Body of pancreas (tissue), 4 donors: ENCODE data around the gene GNAT2. TPM values are rescaled to one million over a fixed set of nuclear protein-coding genes. Genes with fewer than 3 reads are reported as not detected.
A peak's percentile ranks its signal among the peaks of the same experiment; 100 is the strongest.

Source experiments
- ATAC-seq: fragments of 150-250 bp; one replicate; pipeline ENCODE4 v1.9.1; 2016
- DNase-seq, 4 donors: peaks; one replicate each; pipeline ENCODE4 v3.0.0-alpha.2; 2019
- H3K27ac ChIP-seq, 4 donors: fragments of 200-600 bp; sonication (generic); 1 replicate in 3 of 4; 2 replicates in 1 of 4; pipeline versions ENCODE4 v1.5.1 to v1.6.1; 2016 to 2019; ENCODE audit warnings: mild to moderate bottlenecking in 1 of 4, mixed read lengths in 1 of 4, moderate library complexity in 1 of 4
- H3K27me3 ChIP-seq, 2 donors: fragments of 200-600 bp; sonication (generic); one replicate each; pipeline ENCODE4 v1.6.0; 2016; ENCODE audit warnings: mild to moderate bottlenecking in 1 of 2
- H3K36me3 ChIP-seq, 2 donors: fragments of 200-600 bp; sonication (generic); replicated peaks in 1 of 2; 2 replicates each; pipeline ENCODE4 v1.5.1; 2016; ENCODE audit warnings: low read depth in 2 of 2; ENCODE audit not compliant: insufficient read depth in 1 of 2
- H3K4me1 ChIP-seq: fragments of 200-600 bp; sonication (generic); one replicate; pipeline ENCODE4 v1.6.0; 2016
- H3K4me3 ChIP-seq, 2 donors: fragments of 200-600 bp; sonication (generic); 1 replicate in 1 of 2; 2 replicates in 1 of 2; pipeline ENCODE4 v1.5.1; 2016 to 2019
- H3K9me3 ChIP-seq, 3 donors: fragments of 200-600 bp; sonication (generic); 1 replicate in 2 of 3; 2 replicates in 1 of 3; pipeline ENCODE4 v1.5.1; 2016
- CTCF ChIP-seq, 7 experiments: fragments of 450-650 bp in 4 of 7; fragments of 200-600 bp in 3 of 7; sonication (generic) in 3 of 7; IDR thresholded peaks; one replicate each; pipeline ENCODE4 v1.5.1; 2016 to 2019; ENCODE audit warnings: antibody characterized with exemption in 7 of 7
- POLR2A ChIP-seq, 3 donors: fragments of 450-650 bp; IDR thresholded peaks; one replicate each; pipeline ENCODE4 v1.6.1; 2016; ENCODE audit warnings: antibody characterized with exemption in 3 of 3, mild to moderate bottlenecking in 2 of 3
- WGBS, 2 donors: methylation state at CpG; one replicate each; pipeline ENCODE4 v1.1.5; 2017; 5-methylcytosine and 5-hydroxymethylcytosine counted together
- intact Hi-C: fragments of 100-400 bp; cut with DNase I; formaldehyde crosslinking; loops from one replicate; pipeline ENCODE4 v1.15.1; 2023
- total RNA-seq, 2 donors: library from RNA; depleted of rRNA; stranded (reverse); fragments of >200 nt; gene quantifications; one replicate each; pipeline ENCODE4 v1.1.0, GENCODE V29; 2016

The GNAT2 gene
- total RNA-seq, 2 donors from 2014 or later: not detected

DNA sequence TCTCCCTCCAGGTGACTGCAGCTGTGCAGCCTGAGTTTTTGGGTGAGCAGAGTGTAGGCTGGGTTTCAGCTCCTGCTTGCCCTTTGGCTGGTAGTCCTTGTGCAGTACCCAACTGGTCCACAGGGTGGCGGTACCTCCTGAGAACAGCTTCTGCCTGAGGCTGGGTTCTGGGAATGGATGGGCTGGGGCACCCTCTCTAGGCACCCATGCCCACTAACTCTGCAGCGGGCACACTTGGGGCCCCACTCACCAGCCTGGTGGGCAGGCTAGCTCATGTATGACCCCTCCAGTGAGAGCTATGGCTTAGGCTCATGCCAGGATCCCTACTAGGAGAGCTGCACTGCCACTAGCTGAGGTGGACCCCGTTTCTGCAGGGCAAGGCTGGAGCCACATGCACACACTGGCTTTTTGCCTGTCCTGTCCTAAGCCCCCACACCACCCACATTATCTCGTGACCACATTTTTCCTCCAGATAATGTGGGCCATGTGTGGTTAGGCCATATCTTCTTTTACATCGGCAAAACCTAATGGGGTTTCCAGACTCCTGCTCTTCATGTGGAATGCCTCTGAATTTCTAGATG, 21.0 kb upstream of the GNAT2 start:
- DNase-seq (peak; percentile 86 to 94 (median 90)), ATAC-seq (peak; percentile 74)
- Histone ChIP-seq H3K36me3 (no peaks in the 10 kb centered on the region), H3K4me1 (peaks cover 13% of the 10 kb centered on the region), H3K27ac (no peak overlapping the region), H3K27me3 (no peaks in the 10 kb centered on the region), H3K4me3 (no peak overlapping the region), H3K9me3 (no peaks in the 10 kb centered on the region)
- WGBS, 2 donors: 33 to 78% methylated on average over 3 to 5 of the region's 5 CpGs
- intact Hi-C loops: loop anchor here (5.0 kb wide), 1 partner anchor 132 kb away; no protein-coding TSS in a partner anchor
- TF ChIP-seq POLR2A (IDR thresholded peaks at IDR 0.05) (no peak), CTCF (IDR thresholded peaks at IDR 0.05) (peak; percentile 82 to 97 (median 86))

DNA sequence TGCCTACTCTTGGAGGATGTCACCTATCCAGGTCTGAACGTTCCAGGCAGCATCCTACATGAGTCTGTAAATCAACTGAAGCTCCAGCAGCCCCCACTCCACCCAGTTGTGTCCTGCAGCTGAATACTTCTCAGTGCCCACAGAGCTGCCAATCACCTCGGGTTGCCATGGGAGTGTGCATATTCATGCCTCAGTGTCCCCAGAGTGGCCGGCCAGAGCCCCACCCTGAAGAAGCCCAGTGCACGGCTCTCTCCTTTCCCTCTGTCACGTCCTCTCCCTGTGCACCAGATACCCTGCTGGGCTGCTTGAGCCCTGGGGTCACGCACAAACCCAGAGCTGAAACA, 20.4 kb upstream of the GNAT2 start:
- no peak for TF ChIP-seq CTCF (IDR thresholded peaks at IDR 0.05)
- intact Hi-C loops: loop anchor here (5.0 to 10.0 kb wide), 2 partner anchors 132 to 345 kb away; partner anchors contain the start of gene AHCYL1
- no peaks in the 10 kb centered on the region for H3K36me3 ChIP-seq
- no peaks in the 10 kb centered on the region for H3K9me3 ChIP-seq
- DNase-seq (no peak), ATAC-seq (no peak)
- peaks cover 13% of the 10 kb centered on the region for H3K4me1 ChIP-seq
- no peaks in the 10 kb centered on the region for H3K27me3 ChIP-seq
- no peak overlapping the region for H3K4me3 ChIP-seq
- no peak overlapping the region for H3K27ac ChIP-seq
- 44 to 46% methylated on average over 5 to 6 of the region's 6 CpGs for WGBS, 2 donors

- Histone ChIP-seq H3K27ac (no peak overlapping the region), H3K4me1 (peaks cover 13% of the 10 kb centered on the region), H3K27me3 (no peaks in the 10 kb centered on the region), H3K36me3 (no peaks in the 10 kb centered on the region), H3K9me3 (no peaks in the 10 kb centered on the region), H3K4me3 (no peak overlapping the region)
- no peak for DNase-seq
- intact Hi-C loops: loop anchor here (10.0 kb wide), 1 partner anchor 346 kb away; the partner anchor contains the start of gene AHCYL1
- WGBS, 2 donors: 75 to 90% methylated on average over 6 to 9 of the region's 9 CpGs
- ATAC-seq: no peak
- no peak for TF ChIP-seq CTCF (IDR thresholded peaks at IDR 0.05)
- TF ChIP-seq POLR2A (IDR thresholded peaks at IDR 0.05): no peak
Observed at GRCh38 chr1:109639063-109639840, 19.8 kb upstream of the GNAT2 start.

GRCh38 chr1:109637446-109637845, 18.0 kb upstream of the GNAT2 start:
- H3K9me3 ChIP-seq: no peaks in the 10 kb centered on the region
- no peak overlapping the region for H3K27ac ChIP-seq
- DNase-seq (no peak), ATAC-seq (no peak)
- intact Hi-C loops: loop anchor here (10.0 kb wide), 1 partner anchor 347 kb away; the partner anchor contains the start of gene AHCYL1
- H3K27me3 ChIP-seq: no peaks in the 10 kb centered on the region
- TF ChIP-seq POLR2A (IDR thresholded peaks at IDR 0.05) (no peak), CTCF (IDR thresholded peaks at IDR 0.05) (no peak)
- 94 to 95% methylated on average over 7 of the region's 7 CpGs for WGBS, 2 donors
- no peak overlapping the region for H3K4me3 ChIP-seq
- H3K4me1 ChIP-seq: peaks cover 6% of the 10 kb centered on the region
- no peaks in the 10 kb centered on the region for H3K36me3 ChIP-seq
